GM10847 (cell line): ENCODE data around the gene ACVR2B.

Source experiments
- POLR2A ChIP-seq: IDR thresholded peaks from 2 replicates; pipeline ENCODE4 v1.6.1; 2011; ENCODE audit not compliant: insufficient read length; ENCODE audit errors: extremely low read depth

ACVR2B gene

DNA sequence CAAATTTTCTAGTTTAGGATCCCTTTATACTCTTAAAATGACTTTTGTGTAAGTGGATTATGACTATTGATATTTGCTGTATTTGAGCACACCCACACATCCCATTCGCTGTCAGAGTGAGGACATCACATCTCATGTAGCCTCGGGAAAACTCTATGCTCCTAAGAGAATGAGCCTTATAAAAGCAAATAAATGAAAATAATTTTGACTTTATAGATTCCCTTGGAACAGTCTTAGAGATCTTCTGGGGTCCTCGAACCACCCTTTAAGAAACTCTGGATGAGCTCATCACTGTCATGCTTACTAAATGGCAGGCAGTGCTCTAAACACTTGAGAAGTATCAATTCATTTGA is 26.4 kb downstream of the ACVR2B start:
- TF ChIP-seq POLR2A: no peak

DNA sequence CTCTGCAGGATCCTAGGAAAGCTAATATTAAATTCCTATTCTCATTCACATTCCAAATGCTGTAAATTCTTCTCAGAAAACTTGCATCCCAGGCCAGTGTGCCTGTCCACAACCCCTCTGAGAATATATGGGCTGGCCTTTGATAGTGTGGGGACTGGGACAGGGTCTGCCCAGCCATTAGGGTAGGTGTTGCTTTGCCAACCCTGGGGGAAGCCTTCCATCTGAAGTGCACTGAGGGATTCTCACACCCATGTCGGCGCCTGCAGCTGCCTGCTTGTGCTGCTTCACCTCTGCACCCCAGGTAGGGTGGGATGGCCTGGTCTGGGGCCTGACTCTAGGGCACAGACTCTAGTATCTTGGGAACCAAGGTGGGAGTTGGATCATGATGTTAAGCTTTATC is 27.2 kb downstream of the ACVR2B start:
- TF ChIP-seq POLR2A: no peak

GRCh38 chr3:38482951-38483350 is 29.3 kb downstream of the ACVR2B start:
- TF ChIP-seq POLR2A: no peak

- no peak for TF ChIP-seq POLR2A
Observed at GRCh38 chr3:38487323-38487722, 33.6 kb downstream of the ACVR2B start.

- no peak for TF ChIP-seq POLR2A
Observed at GRCh38 chr3:38488949-38489348, 35.3 kb downstream of the ACVR2B start.

GRCh38 chr3:38489766-38490165 is 36.1 kb downstream of the ACVR2B start:
- no peak for TF ChIP-seq POLR2A

DNA sequence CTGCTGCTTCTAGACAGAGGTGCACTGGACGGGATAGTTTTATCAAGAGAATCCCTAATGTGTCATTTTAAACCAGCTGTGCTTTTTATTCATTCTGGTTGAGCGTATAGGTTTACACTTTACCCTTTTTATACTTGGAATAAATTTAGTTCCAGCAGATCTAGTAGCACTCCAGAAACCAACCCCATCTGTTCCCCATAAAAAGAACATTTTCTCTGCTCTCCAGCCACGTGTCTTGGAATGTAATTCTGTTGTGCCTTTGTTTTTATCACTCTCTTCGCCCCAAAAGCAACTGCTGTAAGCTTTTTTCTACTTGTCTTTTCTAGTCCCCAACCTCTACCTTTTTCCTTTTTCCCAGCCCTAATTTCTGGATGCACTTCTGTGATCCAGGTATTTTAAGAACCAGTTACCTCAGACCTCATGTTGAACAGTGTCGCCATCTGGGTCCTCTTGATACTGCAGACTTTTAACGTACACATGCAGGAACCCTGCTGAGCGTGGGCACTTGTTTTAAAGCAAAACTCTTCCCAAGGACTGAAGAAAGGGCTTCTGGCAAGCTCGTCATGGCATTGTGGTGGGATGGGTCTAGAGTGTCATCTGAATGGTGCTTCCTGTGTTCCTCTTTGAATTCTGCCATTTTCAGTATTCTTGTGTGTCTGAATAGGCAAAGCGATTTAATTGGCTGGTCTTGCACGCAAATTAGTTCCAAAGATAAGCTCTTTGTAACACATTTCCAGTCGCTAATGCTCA is 36.8 kb downstream of the ACVR2B start:
- no peak for TF ChIP-seq POLR2A

DNA sequence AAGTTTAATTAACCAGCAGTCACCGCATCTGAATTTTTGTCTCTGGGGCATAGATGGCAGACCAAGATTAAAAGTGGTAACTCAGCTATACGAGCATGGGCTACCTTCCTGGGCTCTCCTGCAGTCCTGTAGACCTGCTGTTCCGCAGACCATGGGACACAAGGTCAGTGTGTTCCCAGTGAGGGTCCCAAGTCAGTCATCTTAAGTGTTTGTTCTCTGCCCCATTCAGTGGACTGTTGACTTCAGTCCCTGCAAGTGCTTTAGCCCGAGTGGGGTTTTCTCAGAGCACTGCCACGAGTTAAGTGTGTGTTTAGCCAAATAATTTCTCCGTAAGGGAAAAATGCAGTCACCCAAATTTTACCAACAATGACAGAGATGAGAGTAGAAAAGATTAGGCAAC is 37.5 kb downstream of the ACVR2B start:
- no peak for TF ChIP-seq POLR2A

DNA sequence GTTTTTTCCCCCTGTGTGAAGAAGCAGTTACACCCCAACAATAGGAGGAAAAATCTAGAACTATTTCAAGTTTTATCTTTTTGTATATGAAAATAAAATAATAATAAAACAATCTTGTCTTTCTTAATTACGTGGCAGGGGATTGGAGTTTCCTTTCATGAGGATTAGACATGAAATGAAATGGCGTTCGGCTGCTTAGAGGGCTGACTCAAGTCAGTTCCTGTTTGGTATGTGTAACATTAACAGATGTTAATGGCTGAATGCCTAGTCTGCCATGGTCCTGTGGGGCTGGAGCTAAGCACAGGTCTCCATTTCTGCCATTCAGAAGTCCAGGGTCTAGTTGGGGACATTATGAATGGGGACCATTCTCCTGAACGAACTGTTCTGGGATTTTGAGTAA is 39.3 kb downstream of the ACVR2B start:
- TF ChIP-seq POLR2A: no peak

- TF ChIP-seq POLR2A: peak; percentile 55
Observed at GRCh38 chr3:38496131-38496910, 42.6 kb downstream of the ACVR2B start, which contains the start of gene EXOG. EXOG (plus strand) TSS chr3:38496340; CDS start chr3:38496368, 28 bp downstream.

- no peak for TF ChIP-seq POLR2A
Observed at GRCh38 chr3:38497031-38497430, 43.3 kb downstream of the ACVR2B start.

DNA sequence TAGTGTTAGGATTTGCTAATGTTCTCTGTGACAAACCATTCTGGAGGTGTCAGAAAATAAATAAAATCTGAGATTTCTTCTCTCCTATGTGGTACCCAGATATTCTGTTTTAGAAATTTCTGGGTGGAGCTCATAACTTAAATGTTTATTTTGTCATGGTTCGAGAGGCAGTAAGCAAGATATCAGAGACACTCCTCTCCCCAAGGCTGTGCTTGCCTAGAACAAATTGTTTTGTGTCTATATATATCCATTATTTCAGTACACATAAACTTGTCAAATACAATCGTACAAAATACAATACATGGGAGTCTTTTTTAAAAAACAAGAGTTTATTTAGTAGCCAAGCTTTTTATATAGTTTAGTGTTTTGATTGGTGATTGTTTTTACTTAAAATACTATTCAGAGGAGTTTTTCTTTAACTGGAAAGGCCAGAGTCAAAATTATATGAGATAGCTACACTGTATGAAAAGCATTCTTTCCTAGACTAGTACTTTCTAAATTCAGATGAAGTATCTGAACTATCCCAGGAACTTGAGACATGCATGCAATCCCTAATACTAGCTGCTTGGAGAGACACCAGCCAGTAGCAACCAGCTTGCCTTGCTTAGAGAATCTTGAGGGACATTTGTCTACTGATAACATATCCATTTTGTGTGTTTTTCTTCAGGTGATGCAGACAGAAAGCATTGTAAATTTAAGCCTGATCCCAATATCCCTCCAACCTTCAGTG is 47.2 kb downstream of the ACVR2B start:
- no peak for TF ChIP-seq POLR2A

DNA sequence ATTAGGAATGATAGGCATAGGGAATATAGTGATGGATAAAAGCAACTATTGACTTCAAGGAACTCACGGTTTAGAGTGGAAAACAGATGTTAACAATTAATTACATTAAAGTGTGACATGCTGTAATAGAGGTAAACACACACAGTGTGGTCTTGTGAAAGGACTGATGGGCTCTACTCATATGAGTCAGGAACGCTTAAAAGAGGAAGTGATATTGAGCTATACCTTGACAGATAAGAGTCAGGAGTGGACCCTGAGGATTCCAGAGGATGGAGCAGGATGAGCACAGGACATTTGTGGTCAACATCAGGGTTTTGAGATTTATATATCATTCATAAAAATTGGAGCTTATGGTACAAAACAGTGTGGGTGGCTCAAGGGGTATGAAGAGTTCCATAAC is 53.4 kb downstream of the ACVR2B start:
- no peak for TF ChIP-seq POLR2A

- TF ChIP-seq POLR2A: no peak
Observed at GRCh38 chr3:38509732-38510131, 56.0 kb downstream of the ACVR2B start.

- no peak for TF ChIP-seq POLR2A
Observed at GRCh38 chr3:38510631-38511030, 56.9 kb downstream of the ACVR2B start.

- no peak for TF ChIP-seq POLR2A
Observed at GRCh38 chr3:38511546-38511945, 57.9 kb downstream of the ACVR2B start.

- no peak for TF ChIP-seq POLR2A
Observed at GRCh38 chr3:38515367-38515766, 61.7 kb downstream of the ACVR2B start.

GRCh38 chr3:38516669-38517068 is 63.0 kb downstream of the ACVR2B start:
- TF ChIP-seq POLR2A: no peak
